GM19452 (cell line): ENCODE measurements around the gene N4BP2L1.

Source experiments
- ATAC-seq: cut with Tn5 transposase; IDR thresholded peaks from one replicate; pipeline ENCODE4 v1.9.1; 2021; ENCODE audit not compliant: unreplicated experiment

Gene N4BP2L1

GRCh38 chr13:32427852-32428580, at the start of gene N4BP2L1:
N4BP2L1 (minus strand) TSS chr13:32428130; CDS start chr13:32428082, 48 bp downstream.
- ATAC-seq: peak; percentile 72

GRCh38 chr13:32476892-32477291, 49.0 kb upstream of the N4BP2L1 start:
- no peak for ATAC-seq

- ATAC-seq: no peak
Observed at GRCh38 chr13:32476021-32476731, 48.2 kb upstream of the N4BP2L1 start.

GRCh38 chr13:32474999-32475792, 47.3 kb upstream of the N4BP2L1 start:
- no peak for ATAC-seq

- no peak for ATAC-seq
Observed at GRCh38 chr13:32473650-32474049, 45.7 kb upstream of the N4BP2L1 start.

- ATAC-seq: peak; percentile 76
Observed at GRCh38 chr13:32472194-32472621, 44.3 kb upstream of the N4BP2L1 start.

- no peak for ATAC-seq
Observed at GRCh38 chr13:32471187-32471922, 43.4 kb upstream of the N4BP2L1 start.

GRCh38 chr13:32468502-32469142, 40.7 kb upstream of the N4BP2L1 start:
- ATAC-seq: no peak

- ATAC-seq: no peak
Observed at GRCh38 chr13:32456591-32456990, 28.7 kb upstream of the N4BP2L1 start.

- no peak for ATAC-seq
Observed at GRCh38 chr13:32455594-32455903, 27.6 kb upstream of the N4BP2L1 start.

- no peak for ATAC-seq
Observed at GRCh38 chr13:32454886-32455593, 27.1 kb upstream of the N4BP2L1 start.

- ATAC-seq: no peak
Observed at GRCh38 chr13:32453981-32454380, 26.1 kb upstream of the N4BP2L1 start.

GRCh38 chr13:32448972-32449371, 21.0 kb upstream of the N4BP2L1 start:
- ATAC-seq: no peak

- ATAC-seq: no peak
Observed at GRCh38 chr13:32447894-32448623, 20.1 kb upstream of the N4BP2L1 start.

GRCh38 chr13:32446773-32447465, 19.0 kb upstream of the N4BP2L1 start:
- no peak for ATAC-seq

GRCh38 chr13:32446220-32446619, 18.3 kb upstream of the N4BP2L1 start:
- ATAC-seq: no peak

- no peak for ATAC-seq
Observed at GRCh38 chr13:32445461-32445860, 17.5 kb upstream of the N4BP2L1 start.

- ATAC-seq: peak; percentile 42
Observed at GRCh38 chr13:32443111-32443510, 15.2 kb upstream of the N4BP2L1 start.

- no peak for ATAC-seq
Observed at GRCh38 chr13:32438871-32439270, 10.9 kb upstream of the N4BP2L1 start.
